CD4-positive, alpha-beta T cell treated with Interleukin-21 for 1 hour (primary cell): ENCODE measurements around the gene DBP.

Experiments
- DNase-seq: peaks from one replicate; pipeline ENCODE4 v3.0.0-alpha.2; 2020

DBP gene

DNA sequence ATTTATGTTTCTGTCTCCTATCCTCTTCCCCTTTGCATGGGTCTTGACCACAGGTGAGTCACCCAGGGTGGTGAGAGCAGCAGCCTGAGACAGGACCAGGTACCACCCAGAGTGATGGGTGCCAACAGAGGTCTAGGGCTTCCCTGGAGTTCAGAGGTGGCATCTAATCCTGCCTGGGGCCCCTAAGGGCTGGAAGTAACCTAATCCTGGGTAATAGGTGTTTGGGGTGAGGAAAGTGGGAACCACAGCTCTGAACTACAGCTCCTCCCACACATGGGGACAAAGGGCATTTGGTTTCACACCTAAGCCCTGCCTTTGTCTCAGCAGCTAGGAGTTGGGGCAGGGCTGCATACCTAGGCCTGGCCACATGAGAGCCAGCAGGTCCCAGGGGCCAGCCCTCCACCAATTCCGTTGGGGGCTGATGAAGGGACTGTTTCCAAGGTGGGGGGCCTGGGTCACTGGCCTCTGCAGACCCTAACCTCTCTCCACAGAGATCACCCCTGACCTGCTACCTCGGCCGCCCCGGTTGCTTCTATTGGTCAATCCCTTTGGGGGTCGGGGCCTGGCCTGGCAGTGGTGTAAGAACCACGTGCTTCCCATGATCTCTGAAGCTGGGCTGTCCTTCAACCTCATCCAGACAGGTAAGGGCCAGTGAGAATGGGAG, 9.8 kb downstream of the DBP start:
- DNase-seq, result no peak

DNA sequence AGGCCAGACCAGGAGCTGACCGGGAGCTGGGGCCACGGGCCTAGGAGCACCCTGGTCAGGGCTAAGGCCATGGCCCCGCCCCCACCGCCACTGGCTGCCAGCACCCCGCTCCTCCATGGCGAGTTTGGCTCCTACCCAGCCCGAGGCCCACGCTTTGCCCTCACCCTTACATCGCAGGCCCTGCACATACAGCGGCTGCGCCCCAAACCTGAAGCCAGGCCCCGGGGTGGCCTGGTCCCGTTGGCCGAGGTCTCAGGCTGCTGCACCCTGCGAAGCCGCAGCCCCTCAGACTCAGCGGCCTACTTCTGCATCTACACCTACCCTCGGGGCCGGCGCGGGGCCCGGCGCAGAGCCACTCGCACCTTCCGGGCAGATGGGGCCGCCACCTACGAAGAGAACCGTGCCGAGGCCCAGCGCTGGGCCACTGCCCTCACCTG, 11.3 kb downstream of the DBP start:
- no peak for DNase-seq

DNA sequence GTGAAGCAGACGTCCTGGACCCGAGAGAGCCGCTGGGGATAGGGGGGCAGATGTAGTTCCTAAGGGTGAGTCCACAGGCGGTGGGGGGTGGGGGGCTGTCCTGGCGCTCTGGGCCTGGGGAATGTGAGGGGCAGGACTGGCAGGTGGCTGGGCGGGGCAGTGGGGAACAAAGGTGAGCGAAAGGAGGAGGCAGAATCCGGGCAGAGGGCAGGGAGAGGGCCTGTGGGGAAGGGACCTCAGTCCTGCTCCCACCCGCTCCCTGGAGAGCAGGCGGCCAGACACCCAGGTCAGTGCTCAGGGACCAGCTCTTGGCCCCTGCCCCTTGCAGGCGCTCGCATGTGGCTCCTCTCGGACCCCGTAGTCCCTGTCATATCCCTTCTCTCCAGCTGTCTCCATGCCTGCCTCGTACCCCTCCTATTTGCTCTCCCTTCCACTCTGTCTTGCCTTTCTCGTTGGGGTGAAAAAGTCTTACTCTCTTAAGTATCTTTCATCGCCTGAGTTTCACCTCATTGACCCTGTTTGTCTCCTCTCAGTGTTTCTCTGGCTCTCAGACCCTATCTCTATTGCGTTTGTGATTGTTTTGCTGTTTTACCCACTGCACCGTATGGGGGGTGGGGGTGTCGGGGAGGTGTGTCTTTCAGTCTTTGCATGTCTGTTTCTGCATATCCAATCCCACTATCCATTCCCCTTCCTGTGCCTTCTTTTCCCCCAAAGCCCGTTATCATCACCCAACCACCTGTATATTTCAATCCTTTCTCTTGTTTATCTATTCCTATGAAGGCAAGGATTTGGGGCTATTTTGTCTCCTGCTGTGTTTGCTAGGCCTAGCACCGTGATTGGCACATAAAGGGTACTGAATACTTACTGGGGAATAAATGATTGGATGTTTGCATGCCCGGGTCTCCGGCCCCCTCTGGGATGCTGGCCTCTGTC, 12.1 kb downstream of the DBP start:
- no peak for DNase-seq

DNA sequence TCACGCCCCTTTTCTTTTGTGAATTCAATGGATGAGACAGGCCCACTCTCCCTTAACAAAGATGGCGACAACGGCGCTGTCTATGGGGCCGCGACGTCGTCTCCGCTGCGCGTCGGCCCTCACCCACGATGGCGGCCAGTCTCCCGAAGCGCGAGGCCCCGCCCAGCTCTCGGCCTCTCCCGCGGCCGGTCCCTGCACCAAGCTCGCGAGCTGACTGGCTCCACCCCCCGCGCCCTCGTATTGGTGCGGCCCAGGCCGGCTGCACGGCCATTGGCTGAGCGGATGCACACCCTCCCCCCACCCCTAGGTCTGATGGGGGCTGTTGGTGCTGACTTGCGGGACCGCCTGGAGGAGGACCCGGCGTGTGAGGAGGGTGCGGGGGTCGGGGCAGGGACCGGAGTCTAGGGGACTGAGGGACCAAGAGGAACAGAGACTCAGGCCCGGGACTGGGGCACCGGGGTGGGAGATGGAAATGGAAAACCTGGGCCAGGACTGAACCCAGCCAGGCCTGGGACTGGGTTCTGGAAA, 13.0 kb downstream of the DBP start:
- DNase-seq, result peak; percentile 97

DNA sequence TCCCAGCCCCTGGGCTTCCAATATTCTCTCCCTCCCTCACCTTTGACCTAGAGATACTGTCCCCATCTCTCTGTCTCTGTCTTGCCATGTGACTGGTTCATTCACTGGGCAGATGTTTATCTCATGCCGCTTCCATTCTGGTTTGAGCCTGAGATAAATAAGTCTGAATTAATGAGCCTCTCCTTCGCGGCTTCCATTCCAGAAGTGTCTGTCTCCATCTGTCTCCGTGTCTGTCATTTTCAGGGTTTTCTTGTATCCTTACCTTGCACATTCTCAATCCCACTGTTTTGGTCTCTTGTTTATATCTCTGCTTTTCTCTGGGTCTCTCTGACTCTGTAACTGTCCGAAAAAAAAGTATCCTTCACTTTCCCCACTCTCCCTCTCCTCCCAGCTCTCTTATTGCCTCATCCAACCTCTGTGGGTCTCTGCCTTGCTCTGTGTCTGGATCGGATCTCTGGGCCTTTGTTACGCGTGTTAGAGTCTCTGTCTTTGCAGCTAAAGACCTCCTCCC, 13.6 kb downstream of the DBP start:
- DNase-seq, result no peak

DNA sequence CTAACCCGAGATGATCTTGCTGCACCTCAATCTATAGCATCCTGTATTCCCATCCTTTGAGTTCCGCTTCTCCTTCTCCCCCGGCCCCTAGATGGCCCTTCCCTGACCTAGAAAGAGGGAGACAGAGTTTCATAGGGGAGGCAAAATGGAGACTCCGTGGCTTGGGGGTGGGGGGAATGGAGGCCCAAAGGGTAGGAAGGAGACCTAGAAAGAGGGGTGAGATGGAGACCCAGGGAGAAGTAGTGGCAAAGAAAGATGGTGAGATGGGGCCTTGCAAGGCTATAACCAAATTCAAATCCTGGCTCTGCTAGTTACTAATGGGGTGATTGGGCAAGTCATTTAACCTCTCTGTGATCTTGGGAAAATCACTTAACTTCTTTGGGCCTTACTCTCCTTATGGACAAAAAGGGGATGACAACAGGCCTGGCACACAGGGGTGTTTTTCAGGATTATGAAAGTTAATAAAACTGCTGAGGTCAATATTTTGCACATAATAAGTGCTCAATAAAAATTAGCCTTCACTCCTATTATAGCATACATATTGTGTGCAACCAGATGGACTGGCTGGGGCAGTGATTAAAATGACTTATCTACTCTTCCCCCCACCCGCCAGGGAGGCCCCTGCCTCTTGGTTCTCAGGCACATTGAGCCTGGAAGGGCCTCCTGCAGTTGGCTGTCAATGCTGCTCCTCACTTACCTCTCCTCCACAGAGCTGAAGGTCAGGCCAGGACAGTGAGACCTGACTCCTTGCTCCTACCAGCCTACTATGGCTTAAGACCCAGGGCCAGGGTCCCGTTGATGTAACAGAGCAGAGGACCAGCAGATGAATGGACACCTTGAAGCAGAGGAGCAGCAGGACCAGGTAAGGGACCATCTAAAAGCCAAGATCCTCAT, 17.2 kb downstream of the DBP start:
- no peak for DNase-seq

DNA sequence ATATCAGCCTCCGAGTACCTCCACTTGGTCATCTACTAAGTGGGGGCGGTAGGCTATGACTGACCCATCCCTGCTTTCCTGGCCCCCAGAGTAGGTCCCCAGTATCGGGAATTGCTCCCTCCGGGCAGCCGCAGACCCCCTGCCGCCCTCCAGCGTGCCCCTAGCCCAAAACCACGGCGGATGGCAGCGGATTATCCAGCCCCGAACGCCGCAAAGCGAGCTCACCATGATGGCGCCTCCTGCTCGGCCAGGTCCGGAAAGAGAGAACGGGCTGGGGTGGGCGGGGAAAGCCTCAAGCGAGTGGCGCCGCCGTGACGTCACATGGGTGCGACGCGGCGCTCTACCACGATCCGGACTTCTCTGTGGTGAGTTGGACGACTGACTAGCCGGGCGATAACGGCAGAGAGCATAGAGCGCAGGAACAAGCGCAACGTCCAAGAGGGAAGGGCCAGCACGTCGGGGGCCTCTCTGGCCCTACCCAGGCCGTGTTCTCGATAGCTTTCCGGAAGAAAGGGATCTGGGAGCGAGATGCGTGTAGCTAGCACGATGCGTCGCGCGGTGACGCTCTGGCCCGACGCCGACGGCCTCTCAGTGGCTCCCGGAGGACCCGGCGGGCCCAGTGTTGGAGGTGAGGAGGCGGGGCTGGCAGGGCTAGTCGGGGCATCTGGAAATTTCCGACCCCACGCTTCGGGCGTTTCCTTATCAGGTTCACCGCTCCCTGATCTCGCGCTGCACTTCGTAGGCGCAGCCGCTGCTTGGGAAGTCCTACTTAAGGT, 18.1 kb downstream of the DBP start, which contains the start of the genes RPL18 and SPHK2:
Gene RPL18, minus strand, starts transcription at position 263 of the 776 bp plus-strand sequence. Its CDS starts 35 bp downstream, at position 228.
Gene SPHK2, plus strand, starts transcription at position 591 of the 776 bp plus-strand sequence. CDS start 1,009 bp downstream, outside the sequence.
- peak; percentile 98 for DNase-seq

DNA sequence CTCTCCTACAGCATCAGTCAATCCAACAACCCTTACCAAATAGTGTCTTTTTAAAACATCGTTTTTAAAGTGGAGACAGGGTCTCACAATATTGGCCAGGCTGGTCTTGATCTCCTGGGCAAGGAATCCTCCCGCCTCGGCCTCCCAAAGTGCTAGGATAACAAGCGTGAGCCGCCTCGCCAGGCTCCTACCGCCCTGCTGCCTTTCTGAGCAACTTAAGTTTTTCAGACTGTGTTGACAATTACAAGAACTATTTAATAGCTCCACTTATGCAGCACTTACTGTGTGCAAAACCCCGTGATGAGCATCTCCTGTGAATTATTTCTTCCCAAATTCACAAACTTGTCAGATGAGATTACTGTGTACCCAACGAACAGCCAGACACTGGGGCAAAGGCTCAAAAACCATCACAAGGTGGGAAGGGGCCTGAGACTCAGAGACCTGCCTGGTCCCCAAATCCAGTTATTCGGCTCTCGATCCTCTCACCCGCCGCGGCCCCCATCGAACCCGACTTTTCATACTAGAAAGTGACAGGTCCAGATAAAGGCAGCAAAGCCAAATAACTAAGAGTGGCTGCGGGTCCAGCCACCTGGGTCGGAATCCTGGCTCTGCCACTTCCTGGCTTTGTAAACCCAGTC, 18.8 kb downstream of the DBP start:
- no peak for DNase-seq

DNA sequence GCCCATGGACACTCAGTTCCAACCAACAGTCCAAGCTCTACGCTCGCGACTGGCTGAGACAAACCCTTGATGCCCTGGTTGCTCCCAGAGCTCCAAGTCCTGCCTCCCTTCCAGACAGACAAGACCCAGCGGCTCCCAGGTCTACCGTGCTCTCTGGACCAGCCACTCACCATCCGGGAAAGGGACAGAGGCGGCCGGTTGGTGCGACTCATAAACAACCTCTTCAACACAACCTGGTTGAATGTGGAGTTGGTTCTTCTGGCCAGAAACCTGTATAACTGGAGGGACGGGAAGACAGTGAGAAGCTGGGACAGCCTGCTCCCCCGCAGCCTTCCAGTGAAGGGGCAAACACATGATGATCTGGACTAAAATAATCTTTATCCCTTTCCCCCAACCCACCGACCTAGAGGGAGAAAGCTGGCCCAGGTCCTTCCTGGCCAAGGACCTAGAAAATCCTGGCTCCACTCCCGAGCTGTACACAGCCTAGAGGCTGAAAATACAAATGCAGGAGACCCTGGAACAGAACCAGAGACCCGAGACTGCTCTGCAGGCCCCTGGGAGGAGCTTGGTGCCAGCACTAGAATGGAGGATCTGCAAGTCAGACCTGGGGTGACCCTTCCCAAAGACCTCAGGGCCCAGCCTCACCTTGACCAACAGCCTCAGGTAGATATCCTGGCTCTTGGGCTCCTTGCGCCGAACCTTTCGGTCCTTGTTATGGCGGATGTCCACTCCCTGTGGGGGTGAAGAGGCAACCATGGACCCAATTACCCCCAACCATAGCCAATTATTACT, 19.8 kb downstream of the DBP start:
- DNase-seq, result no peak

DNA sequence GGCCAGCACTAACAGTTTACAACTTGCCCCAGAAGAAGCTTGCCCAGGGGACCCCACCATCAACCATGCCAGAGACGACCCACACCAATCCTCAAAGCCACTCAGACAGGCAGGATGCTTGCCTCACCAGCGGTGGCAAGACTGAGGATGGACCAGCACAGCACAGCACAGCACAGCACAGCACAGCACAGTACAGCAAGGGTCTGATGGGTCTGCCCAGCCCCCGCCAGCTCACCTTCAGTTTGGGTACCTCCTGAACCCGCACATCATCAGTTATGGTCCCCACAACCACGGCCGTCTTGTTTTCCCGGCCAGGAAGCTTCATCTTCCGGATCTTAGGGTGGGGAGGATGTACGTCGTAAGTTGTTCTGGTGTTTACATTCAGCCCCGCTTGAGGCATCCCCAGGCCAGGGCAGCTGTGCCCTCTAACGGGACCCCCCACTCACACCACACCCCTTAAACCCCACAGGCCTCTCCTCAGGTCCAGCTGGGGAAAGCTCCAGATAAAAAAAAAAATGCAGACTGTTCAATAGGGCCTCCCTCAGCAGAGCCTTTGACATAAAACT, 20.6 kb downstream of the DBP start:
- DNase-seq, result peak; percentile 32

DNA sequence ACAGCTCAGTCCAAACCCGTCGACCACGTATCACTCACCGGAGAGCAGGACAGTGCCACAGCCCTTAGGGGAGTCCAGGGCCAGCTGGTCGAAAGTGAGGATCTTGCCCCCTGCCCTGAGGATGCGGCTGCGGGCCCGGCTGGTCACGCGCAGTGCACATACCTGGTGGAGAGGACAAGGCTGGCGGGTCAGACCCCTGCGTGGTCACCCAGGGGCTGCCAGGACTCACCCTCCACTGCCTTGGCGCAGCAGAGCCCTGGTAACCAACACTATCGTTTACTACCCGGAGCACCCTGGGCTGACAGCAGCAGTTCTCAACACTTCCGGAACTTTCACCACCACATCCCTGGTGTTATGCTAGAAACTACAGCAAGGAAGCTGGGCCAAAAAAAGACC, 21.1 kb downstream of the DBP start:
- peak; percentile 30 for DNase-seq

DNA sequence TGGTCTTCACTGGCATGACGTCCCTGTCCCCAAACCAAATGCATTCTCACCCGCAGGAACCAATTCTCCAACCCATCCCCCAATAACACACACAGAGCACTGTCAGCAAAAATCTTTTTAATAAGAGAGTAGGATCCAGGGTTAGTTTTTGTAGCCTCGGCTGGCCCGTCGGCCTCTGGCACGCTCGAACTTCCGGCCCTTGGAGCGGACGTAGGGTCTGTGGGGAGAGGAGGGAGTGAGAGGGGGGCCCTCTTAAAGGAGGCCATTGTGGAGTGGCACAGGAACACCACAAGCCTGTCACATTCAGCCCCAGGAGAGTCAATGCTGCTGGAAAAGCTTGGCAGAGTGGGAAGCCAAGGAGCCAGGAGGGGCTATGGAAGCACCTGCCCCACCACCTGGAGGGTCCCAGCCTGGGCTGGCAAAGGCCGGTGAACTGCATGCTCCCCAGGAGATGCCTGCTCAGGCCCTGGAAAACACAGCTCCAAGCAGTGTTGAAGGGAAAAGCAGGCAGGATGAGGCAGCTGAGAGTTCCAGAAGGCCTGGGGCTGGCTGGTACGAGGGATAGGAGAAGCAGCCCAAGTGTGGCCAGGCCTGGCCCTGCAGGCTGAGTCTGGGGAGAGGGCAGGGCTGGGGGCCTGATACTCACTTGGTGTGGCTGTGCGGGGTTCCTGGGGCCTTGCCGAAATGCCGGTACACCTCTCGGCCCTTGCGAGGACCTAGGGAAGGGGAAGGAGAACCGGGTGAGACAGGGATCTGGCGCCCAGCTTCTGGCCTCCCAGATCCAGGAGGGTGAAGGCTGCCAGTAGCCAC, 21.7 kb downstream of the DBP start:
- no peak for DNase-seq

DNA sequence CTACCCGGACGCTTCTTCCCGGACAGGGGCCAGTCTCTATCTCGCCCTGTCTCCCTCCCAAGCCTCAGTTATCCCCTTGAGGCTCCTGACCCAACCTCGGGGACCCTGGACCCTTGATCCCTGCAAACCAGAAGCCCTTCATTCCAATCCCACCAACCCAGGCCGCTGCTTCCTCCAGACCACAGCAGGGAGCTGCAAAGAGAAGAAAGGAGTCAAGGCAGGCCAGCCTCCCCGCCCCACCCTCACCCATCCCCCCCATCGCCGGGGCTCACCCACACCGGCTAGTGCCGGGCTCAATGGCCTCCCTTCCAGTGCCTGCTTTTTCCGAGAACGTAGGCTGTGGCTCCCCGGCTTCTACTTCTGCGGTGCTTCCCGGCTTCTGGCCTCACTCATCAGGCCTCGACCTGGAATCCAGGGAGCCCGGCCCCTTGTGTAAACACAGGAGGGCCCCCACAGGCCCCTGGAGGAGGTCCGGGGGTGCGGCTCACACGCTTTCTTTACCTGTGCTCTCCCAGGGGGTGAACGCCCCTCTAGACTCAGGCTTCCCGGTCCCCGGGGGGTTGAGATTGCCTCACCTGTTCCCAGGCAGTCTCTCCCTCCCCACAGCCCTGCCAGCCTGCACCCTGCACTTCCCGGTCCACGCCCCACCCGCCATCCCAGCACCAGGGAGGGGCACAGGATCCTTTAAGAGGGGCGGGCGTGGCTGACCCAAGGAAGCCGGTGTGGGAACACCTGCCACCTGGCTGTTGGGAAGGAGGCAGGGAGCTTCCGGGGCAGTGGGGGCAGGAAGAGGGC, 22.5 kb downstream of the DBP start, which contains the start of gene FAM83E:
Gene FAM83E, minus strand, starts transcription at position 641 of the 795 bp plus-strand sequence. CDS start 1,704 bp downstream, outside the sequence.
- DNase-seq, result no peak

DNA sequence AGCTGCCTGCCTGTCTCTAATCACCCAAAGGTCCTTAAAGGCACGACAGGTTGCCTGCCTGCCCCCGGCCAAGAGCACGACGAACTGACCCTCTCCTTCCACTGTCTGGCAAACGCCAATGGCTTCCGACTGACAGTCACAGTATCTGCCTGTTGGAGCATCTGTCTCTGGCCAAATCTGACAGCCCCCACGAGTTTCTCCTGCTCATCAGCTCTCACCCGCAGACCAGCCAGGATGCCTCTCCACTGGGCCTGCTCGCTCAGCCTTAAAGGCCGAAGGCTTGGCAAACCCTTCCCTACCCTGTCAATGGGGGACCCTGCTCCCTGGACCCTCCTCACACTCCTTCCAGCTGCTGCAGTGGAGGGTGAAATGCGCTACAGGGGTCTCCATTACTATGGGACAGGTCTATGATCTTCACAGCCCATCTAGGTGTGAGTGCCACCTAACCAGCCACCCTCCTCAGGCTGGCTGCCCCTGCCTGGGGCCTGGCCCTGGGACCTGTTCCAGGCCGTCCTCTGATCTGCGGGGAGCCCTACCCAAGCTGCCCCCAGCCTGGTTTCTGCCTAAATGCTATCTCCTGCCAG, 23.2 kb downstream of the DBP start:
- no peak for DNase-seq

DNA sequence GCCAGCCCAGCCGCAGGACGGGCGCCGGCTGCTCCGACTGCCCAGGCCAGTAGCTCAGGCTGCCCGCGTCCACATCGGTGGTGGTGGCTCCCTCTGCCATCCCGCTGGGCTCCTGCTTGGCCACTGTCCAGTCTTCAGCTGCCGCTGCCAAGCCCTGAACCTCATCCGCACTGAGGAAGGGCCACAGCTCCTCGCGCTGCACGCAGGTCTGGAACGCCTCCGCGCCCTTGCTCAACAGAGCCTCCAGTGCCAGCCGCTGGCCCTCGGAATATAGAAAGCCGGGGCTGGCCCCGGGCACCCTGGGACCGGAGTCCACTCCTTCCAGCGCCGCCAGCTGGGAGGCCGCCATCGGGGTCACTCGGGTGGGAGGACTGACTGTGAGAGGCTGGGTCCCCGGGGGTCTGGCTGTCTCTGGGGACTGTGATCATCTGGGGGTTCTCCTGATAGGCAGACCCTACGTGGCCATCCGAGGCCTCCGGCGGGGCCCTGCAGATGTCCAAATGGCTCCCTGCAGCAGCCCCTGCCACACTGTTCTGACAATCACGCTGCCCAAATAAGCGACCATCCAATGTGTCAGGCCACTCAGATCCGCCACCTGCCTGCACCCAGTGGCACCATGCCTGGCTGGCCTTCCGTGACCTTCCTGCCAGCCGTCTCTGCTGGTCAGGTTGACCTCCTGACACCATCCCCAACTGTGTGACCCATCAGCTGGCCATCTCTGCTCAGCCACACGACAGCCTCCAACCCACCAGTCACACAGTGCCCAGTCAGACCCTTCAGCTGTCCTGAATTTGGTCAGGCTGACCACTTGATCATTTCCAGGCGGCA, 23.9 kb downstream of the DBP start:
- DNase-seq, result no peak

DNA sequence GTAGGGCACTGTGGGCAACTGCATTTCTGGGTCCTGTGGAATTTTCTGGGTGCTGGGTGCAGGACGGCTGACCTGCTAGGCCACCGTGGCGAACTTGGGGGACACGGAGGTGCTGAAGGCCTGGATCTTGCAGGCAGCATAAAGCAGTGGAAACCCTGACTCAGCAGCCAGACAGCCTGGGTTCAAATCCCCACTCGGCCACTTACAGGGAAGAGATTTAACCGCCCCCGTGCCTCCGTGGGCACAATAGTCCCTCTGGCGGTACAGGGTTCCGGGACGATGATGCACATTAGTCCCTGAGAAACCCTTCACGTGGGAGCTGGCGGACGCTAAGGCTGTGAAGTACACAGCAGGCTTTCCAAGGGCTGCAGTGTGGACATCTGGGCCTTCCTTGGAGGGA, 25.3 kb downstream of the DBP start:
- no peak for DNase-seq
